Measurements from ENCODE around the gene DNAJB9.

DNA sequence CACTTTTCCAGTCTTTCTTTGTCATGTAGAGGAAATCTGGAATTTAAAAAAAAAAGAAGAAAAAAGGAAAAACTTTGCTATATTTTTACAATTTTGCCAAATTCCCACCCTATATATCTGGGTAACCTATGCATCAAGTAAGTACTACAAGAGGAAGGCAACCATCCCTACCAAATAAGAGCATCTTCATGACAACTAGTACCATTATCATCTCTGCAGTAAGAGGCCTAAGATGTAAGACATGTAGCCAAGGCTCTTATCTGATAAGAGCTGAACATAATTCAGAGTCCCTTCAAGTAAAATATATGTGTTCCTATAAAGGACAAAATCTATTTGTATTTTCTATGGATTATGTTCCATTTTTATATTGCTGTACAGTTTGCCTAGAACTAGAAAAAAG, 3.7 kb upstream of the DNAJB9 start:
- TF ChIP-seq POLR2A (IDR thresholded peaks at IDR 0.05; ENCODE audit: low read depth, low read length), result no peak
- TF ChIP-seq TAF1 (IDR thresholded peaks at IDR 0.05; ENCODE audit: borderline replicate concordance, low read depth, low read length), result no peak
- no peak for TF ChIP-seq POLR2AphosphoS5 (IDR thresholded peaks at IDR 0.05; ENCODE audit: low read depth, low read length)

Data from GM12892 (cell line).